HuH-7 (cell line): ENCODE results near the gene NUTM2D.
"Not testable (repeated sequence)": the region's sequence is repeated elsewhere in the genome, so short reads cannot be mapped to it uniquely, and the experiment has no call there.

ENCODE experiments used
- DNase-seq: peaks from one replicate; pipeline ENCODE4 v3.0.0; 2011; ENCODE audit warnings: low spot score

Gene NUTM2D

GRCh38 chr10:87357444-87357843 is at the start of gene NUTM2D:
NUTM2D (plus strand) TSS chr10:87357744; CDS start chr10:87358266, 522 bp downstream.
- not testable (repeated sequence) for DNase-seq

GRCh38 chr10:87308702-87309101 is 48.8 kb upstream of the NUTM2D start:
- not testable (repeated sequence) for DNase-seq

GRCh38 chr10:87309657-87310056 is 47.9 kb upstream of the NUTM2D start:
- DNase-seq = not testable (repeated sequence)

GRCh38 chr10:87311521-87311920 is 46.0 kb upstream of the NUTM2D start:
- not testable (repeated sequence) for DNase-seq

GRCh38 chr10:87313649-87314359 is 43.7 kb upstream of the NUTM2D start:
- not testable (repeated sequence) for DNase-seq

- DNase-seq = not testable (repeated sequence)
These were observed 43.1 kb upstream of the NUTM2D start for GRCh38 chr10:87314360-87314973.

- DNase-seq = not testable (repeated sequence)
These were observed 36.0 kb upstream of the NUTM2D start for GRCh38 chr10:87321505-87321904.

GRCh38 chr10:87324559-87324958 is 33.0 kb upstream of the NUTM2D start:
- DNase-seq = not testable (repeated sequence)

- DNase-seq = not testable (repeated sequence)
These were observed 29.6 kb upstream of the NUTM2D start for GRCh38 chr10:87327958-87328357.

GRCh38 chr10:87329131-87329530 is 28.4 kb upstream of the NUTM2D start:
- not testable (repeated sequence) for DNase-seq

- DNase-seq = not testable (repeated sequence)
These were observed 24.9 kb upstream of the NUTM2D start for GRCh38 chr10:87332687-87333086.

- DNase-seq = not testable (repeated sequence)
These were observed 17.1 kb upstream of the NUTM2D start for GRCh38 chr10:87340411-87340810.

GRCh38 chr10:87341546-87342142 is 15.9 kb upstream of the NUTM2D start:
- not testable (repeated sequence) for DNase-seq

- DNase-seq = peak; percentile 18
These were observed 15.3 kb upstream of the NUTM2D start for GRCh38 chr10:87342249-87342710.

- not testable (repeated sequence) for DNase-seq
These were observed 14.8 kb upstream of the NUTM2D start for GRCh38 chr10:87342711-87343258.

- DNase-seq = not testable (repeated sequence)
These were observed 11.8 kb upstream of the NUTM2D start for GRCh38 chr10:87345743-87346142.

- not testable (repeated sequence) for DNase-seq
These were observed 7.4 kb upstream of the NUTM2D start for GRCh38 chr10:87350161-87350560.

GRCh38 chr10:87352825-87353224 is 4.7 kb upstream of the NUTM2D start:
- not testable (repeated sequence) for DNase-seq

- not testable (repeated sequence) for DNase-seq
These were observed 2.4 kb upstream of the NUTM2D start for GRCh38 chr10:87355110-87355509.

GRCh38 chr10:87358159-87358558 is 615 bp downstream of the NUTM2D start:
- DNase-seq = not testable (repeated sequence)

- not testable (repeated sequence) for DNase-seq
These were observed 12.1 kb downstream of the NUTM2D start for GRCh38 chr10:87369514-87370112.

GRCh38 chr10:87374091-87374490 is 16.5 kb downstream of the NUTM2D start:
- DNase-seq = not testable (repeated sequence)
